Erythroblast (primary cell): ENCODE measurements around the gene ZNF334.

Experiments used
- DNase-seq, 2 experiments: peaks; one replicate each; lab custom pipeline; 2025; lab: John Stamatoyannopoulos, UW
- GATA1 ChIP-seq: IDR thresholded peaks from 2 replicates; pipeline ENCODE4 v1.6.1; 2011; ENCODE audit warnings: low read depth, mild to moderate bottlenecking, control low read depth, low read length, moderate library complexity
- POLR2A ChIP-seq: IDR thresholded peaks from 2 replicates; pipeline ENCODE4 v1.6.1; 2011; ENCODE audit warnings: mild to moderate bottlenecking, low read length

The ZNF334 gene

DNA sequence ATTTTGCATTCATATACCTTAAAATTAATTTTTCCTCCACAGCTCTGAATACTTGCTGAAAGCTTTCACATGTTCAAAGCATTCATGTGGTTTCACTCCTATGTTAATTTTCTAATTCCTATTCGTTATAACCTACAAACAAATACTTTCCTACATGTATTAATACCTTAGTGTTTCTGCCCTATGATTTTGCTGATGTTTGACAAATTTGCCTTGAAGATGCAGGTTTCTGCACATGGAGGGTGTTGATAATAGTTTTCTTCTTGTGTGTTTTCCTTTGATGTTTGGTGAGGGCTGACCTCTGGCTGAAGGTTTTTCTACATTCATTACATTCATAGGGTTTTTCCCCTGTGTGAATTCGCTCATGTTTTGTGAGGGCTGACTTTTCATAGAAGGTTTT is 57.6 kb downstream of the ZNF334 start:
- TF ChIP-seq GATA1 (no peak), POLR2A (no peak)
- no peak for DNase-seq
